Measurements from ENCODE around the gene ACCS. TPM values are rescaled to one million over a fixed set of nuclear protein-coding genes. Genes with fewer than 3 reads are reported as not detected.

The ACCS gene
- polyA plus RNA-seq, 4 donors, result 16.3 to 77.0 (median 43.0) TPM

- DNase-seq (ENCODE audit: low read depth in 4 of 4, low spot score in 2 of 4), result no peak
These were observed 60.2 kb downstream of the ACCS start for GRCh38 chr11:44126304-44126703.

GRCh38 chr11:44127130-44127529 lies 61.1 kb downstream of the ACCS start:
- DNase-seq (ENCODE audit: low read depth in 4 of 4, low spot score in 2 of 4), result no peak

GRCh38 chr11:44128729-44129128 lies 62.7 kb downstream of the ACCS start:
- no peak for DNase-seq (ENCODE audit: low read depth in 4 of 4, low spot score in 2 of 4)

- no peak for DNase-seq (ENCODE audit: low read depth in 4 of 4, low spot score in 2 of 4)
These were observed 64.7 kb downstream of the ACCS start for GRCh38 chr11:44130751-44131150.

- peak in 1 of 4 donors; percentile 41 for DNase-seq (ENCODE audit: low read depth in 4 of 4, low spot score in 2 of 4)
These were observed 67.4 kb downstream of the ACCS start for GRCh38 chr11:44133335-44133946.

Other genes with a start within 250 kb of the ACCS start
- 10 to 100 TPM; 26.7 to 40.4 (median 32.2) TPM for gene ALKBH3, start 185.4 kb upstream of the ACCS start, polyA plus RNA-seq (ENCODE audit: insufficient read length in 4 of 4)
- gene C11orf96, start 123.6 kb upstream of the ACCS start, polyA plus RNA-seq (ENCODE audit: insufficient read length in 4 of 4), result 10 to 100 TPM in 2 of 4 donors, 1 to 10 TPM in 2; 6.7 to 16.4 (median 10.1) TPM
- under 1 TPM in 1 of 4 donors, not detected in 3; 0.13 TPM for gene ACCSL, start 18.3 kb upstream of the ACCS start, polyA plus RNA-seq (ENCODE audit: insufficient read length in 4 of 4)
- 10 to 100 TPM; 63.3 to 75.0 (median 71.3) TPM for gene EXT2, start 29.4 kb downstream of the ACCS start, polyA plus RNA-seq (ENCODE audit: insufficient read length in 4 of 4)
- under 1 TPM; 0.08 to 0.24 (median 0.20) TPM for gene ALX4, start 243.9 kb downstream of the ACCS start, polyA plus RNA-seq (ENCODE audit: insufficient read length in 4 of 4)

Data from left renal cortex interstitium (tissue), 4 donors.